ENCODE measurements around the gene COL15A1.

The COL15A1 gene

GRCh38 chr9:98916660-98917059, 27.0 kb upstream of the COL15A1 start:
- DNase-seq (ENCODE audit: low read depth, low spot score): no peak

- DNase-seq (ENCODE audit: low read depth, low spot score): no peak
Measured at GRCh38 chr9:98917746-98918487, 25.8 kb upstream of the COL15A1 start.

DNA sequence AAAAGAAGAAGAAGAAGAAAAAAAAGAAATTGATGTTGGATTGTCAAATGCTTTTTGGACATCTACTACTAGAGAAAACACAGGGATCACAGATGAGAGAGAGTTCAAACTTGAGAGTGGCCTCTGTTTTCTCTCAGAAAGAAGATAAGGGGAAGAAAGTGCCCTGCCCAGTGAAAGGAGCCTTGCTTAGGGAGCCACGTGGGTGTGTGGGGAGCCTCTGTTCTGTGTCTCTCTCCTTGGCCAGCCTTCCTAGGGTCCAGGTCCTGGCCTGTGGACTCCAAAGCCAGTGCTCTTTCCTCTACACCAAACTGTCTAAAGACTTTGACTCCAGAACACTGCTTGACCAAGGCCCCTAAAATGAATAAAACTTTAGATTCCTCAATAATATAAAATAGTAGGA, 22.0 kb upstream of the COL15A1 start:
- no peak for DNase-seq (ENCODE audit: low read depth, low spot score)

DNA sequence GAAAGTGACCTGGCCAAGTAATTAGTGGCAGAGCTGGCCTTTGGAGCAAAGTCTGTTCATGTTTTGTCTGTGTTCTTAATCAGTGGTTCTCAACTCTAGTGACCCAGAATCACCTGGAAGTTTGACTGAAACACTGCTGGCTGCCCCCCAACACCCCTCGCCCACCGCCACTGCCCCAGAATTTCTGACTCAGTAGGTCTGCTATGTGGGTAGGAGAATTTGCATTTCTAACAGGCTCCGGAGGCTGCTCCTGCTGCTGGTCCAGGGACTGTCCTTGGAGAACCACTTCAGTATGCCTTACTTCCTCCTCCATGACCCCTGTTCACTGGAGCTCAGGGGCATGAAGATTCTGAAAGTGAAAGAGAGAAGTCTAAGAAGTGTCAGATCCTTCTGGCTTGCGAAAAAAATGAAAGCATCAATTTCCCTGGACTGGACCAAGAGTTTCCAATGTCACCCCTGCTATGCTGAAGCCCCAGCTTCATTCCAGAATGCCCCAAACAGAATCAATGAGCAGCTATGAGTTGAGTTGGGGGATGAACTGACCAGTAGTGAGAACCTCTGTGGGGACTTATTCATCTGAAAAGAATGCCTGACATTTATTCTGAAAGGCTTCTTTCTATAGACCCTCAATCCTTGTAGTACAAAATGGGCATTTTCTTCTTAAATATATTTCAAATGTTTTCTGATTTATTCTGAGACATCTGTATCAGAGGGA, 20.8 kb upstream of the COL15A1 start:
- DNase-seq (ENCODE audit: low read depth, low spot score): no peak

DNA sequence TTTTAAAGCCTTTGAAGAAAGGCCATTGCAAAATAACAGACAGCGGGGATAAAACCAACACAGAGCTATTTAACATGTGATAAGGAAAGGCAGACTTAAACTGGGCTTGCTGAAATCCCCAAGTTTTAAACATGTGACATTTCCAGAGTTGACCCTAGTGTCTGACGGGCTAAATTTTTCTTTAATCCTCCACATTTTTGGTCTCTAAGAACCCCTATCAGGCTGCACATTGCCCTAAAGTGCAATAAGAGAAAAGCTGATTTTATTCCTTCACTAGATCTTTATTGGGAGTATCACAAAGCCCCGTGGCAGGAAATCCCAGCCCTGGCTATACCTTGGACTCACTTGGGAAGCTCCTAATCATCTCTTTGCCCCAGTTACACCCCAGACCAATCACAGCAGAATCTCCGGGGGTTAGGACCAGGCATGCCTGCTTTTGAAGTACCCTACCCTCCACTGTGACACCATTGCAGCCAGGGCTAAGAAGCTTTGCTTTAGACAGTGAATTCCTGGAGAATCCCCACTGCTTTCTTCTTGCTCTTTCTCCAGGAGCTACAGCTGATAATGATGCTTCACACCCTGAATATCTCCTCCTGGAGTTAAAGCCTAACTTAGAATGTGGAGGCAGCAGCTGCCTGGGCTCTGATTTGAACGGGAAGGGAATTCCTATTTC, 20.1 kb upstream of the COL15A1 start:
- no peak for DNase-seq (ENCODE audit: low read depth, low spot score)

- no peak for DNase-seq (ENCODE audit: low read depth, low spot score)
Measured at GRCh38 chr9:98924946-98925820, 18.5 kb upstream of the COL15A1 start.

- DNase-seq (ENCODE audit: low read depth, low spot score): no peak
Measured at GRCh38 chr9:98925956-98926355, 17.8 kb upstream of the COL15A1 start.

DNA sequence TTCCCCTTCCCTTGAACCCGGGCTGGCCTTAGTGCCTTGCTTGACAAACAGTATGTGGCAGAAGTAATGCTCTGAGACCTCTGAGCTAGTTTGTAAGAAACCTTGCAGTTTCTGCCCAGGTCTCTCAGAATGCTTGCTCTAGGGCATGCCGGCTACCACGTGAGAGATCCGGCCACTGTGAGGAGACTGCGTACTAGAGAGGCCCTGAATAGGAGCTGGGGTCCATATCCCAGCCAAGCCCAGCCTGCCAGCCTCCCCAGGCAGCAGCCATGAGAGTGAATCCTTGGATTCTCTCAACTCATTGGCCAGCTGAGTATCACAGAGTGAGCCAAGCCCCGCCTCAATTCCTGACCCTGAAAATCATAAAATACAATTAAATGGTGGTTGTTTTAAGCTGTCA, 16.0 kb upstream of the COL15A1 start:
- DNase-seq (ENCODE audit: low read depth, low spot score): no peak

GRCh38 chr9:98929071-98929470, 14.6 kb upstream of the COL15A1 start:
- no peak for DNase-seq (ENCODE audit: low read depth, low spot score)

- DNase-seq (ENCODE audit: low read depth, low spot score): no peak
Measured at GRCh38 chr9:98929895-98930341, 13.8 kb upstream of the COL15A1 start.

- DNase-seq (ENCODE audit: low read depth, low spot score): no peak
Measured at GRCh38 chr9:98930792-98931191, 12.9 kb upstream of the COL15A1 start.

GRCh38 chr9:98931600-98932389, 11.9 kb upstream of the COL15A1 start:
- no peak for DNase-seq (ENCODE audit: low read depth, low spot score)

- DNase-seq (ENCODE audit: low read depth, low spot score): no peak
Measured at GRCh38 chr9:98933185-98933584, 10.5 kb upstream of the COL15A1 start.

- no peak for DNase-seq (ENCODE audit: low read depth, low spot score)
Measured at GRCh38 chr9:98933890-98934289, 9.8 kb upstream of the COL15A1 start.

DNA sequence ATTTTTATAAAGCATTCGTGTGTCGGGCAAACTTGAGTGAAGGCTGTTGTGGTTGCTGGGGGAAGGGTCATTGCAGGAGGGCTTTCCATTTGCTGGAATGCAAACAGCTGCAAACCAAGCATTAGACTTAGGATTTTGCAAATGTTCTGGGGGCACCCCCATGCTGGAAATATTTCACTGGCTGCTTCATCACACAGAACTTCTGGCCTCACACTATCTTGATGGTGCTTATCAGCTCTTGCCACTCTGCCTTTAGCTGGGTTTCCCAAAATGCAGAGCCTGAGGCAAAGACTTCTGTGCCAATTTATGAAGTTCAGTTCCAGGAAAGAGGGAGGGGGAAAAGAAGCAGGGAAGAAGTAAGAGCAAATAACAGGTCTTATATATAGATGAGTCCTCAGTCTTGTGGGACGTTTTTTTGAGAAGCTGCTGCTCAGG, 8.6 kb upstream of the COL15A1 start:
- no peak for DNase-seq (ENCODE audit: low read depth, low spot score)

- no peak for DNase-seq (ENCODE audit: low read depth, low spot score)
Measured at GRCh38 chr9:98940276-98940675, 3.4 kb upstream of the COL15A1 start.

DNA sequence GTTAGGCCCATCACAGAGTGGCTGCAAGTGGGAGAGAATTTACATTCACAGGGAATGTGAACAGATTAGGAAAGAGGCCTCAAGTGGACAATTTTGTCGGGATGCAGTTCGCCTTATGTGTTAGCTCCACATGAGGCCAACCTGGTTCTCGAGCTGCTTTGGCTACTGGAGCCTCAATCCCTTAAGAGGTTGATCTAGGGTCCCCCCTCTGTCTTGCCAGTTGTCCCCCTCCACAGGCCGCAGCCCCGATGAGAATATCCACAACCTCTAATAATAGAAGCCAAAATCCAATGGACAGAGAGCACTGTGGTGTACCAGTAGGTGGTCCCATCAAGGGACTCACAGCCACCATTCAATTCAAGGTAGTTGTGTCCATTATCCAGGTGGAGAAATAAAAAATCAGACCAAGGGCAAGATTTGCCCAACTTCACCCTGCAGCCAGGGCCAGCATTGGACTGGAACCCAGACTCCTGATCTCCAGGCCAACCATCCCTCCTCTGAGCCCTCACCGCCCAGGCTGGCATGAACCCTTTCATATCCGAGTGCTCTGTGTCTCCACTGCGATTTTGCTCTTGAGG, 1.7 kb upstream of the COL15A1 start:
- no peak for DNase-seq (ENCODE audit: low read depth, low spot score)

DNA sequence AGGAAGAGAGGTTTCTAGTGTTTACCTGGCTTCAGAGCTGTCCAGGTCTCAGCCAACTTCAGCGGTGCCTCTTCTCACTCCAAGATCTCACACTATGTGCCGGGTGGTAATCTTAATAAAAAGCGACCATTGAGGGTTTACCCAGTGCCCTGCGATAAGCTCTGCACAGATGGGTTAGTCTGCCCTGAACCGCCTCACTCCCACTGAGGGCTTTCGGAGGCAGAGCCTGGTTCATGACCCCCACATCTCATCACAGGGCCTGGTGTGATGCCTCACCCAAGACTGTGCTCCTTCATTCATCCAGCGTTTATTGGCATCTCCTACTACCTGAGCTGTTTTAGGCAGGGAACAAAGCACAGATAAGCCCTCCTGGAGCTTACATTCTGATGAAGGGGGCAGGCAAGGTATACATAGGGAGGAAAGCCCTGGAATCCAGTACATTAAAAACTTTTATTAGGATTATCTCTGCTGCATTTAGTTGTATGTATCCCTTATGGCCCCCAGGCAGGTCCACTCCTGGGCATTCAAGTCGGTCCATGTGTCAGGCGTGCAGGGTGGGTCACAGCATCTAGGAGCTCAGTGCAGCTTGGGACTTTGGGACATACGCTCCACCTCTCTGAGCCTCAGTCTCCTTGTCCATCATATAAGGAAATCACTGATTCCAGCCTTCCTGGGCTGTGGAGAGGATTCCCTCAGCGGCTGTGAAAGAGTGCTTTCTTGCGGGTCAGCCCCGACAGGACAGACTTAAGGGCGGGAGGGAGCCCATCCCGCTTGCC, 613 bp upstream of the COL15A1 start:
- DNase-seq (ENCODE audit: low read depth, low spot score): no peak

- DNase-seq (ENCODE audit: low read depth, low spot score): no peak
Measured at GRCh38 chr9:98944057-98944733, 488 bp downstream of the COL15A1 start.
